Activated naive CD4-positive, alpha-beta T cell (primary cell): ENCODE results near the gene RBM46.
"Not testable (repeated sequence)": the region's sequence is repeated elsewhere in the genome, so short reads cannot be mapped to it uniquely, and the experiment has no call there.

Source experiments
- DNase-seq, 4 experiments: peaks; one replicate each; lab custom pipeline; 2025; lab: John Stamatoyannopoulos, UW

The RBM46 gene

GRCh38 chr4:154836513-154836912, 55.4 kb downstream of the RBM46 start:
- DNase-seq = no peak

GRCh38 chr4:154838155-154838554, 57.1 kb downstream of the RBM46 start:
- no peak for DNase-seq

GRCh38 chr4:154838694-154839093, 57.6 kb downstream of the RBM46 start:
- DNase-seq = no peak

GRCh38 chr4:154854362-154854761, 73.3 kb downstream of the RBM46 start:
- DNase-seq = no peak

GRCh38 chr4:154858166-154858565, 77.1 kb downstream of the RBM46 start:
- DNase-seq = no peak

- no peak for DNase-seq
These were observed 87.5 kb downstream of the RBM46 start for GRCh38 chr4:154868414-154869194.

- DNase-seq = no peak
These were observed 88.2 kb downstream of the RBM46 start for GRCh38 chr4:154869301-154869700.

GRCh38 chr4:154872198-154872597, 91.1 kb downstream of the RBM46 start:
- no peak for DNase-seq

GRCh38 chr4:154874049-154874448, 93.0 kb downstream of the RBM46 start:
- not testable (repeated sequence) for DNase-seq

GRCh38 chr4:154877110-154877760, 96.2 kb downstream of the RBM46 start:
- DNase-seq = no peak
